NCI-H2107 treated with DMSO at 0.1 percent for 48 hours (cell line): ENCODE measurements around the gene WDR83.
"Not testable (repeated sequence)": the region's sequence is repeated elsewhere in the genome, so short reads cannot be mapped to it uniquely, and the experiment has no call there.

Source experiments
- DNase-seq: peaks from one replicate; lab custom pipeline; 2025; ENCODE audit not compliant: unreplicated experiment; lab: John Stamatoyannopoulos, UW

The WDR83 gene

GRCh38 chr19:12652219-12652618 lies 14.4 kb upstream of the WDR83 start:
- DNase-seq: no peak

- no peak for DNase-seq
Observed at GRCh38 chr19:12655546-12655945, 11.1 kb upstream of the WDR83 start.

GRCh38 chr19:12656899-12657571 lies 9.6 kb upstream of the WDR83 start:
- no peak for DNase-seq

GRCh38 chr19:12657966-12658365 lies 8.6 kb upstream of the WDR83 start:
- no peak for DNase-seq

GRCh38 chr19:12660980-12661379 lies 5.6 kb upstream of the WDR83 start:
- no peak for DNase-seq

GRCh38 chr19:12664406-12665280 lies 2.0 kb upstream of the WDR83 start:
- no peak for DNase-seq

GRCh38 chr19:12665281-12665573 lies 1.4 kb upstream of the WDR83 start:
- no peak for DNase-seq

GRCh38 chr19:12665671-12666264 lies 839 bp upstream of the WDR83 start:
- no peak for DNase-seq

- DNase-seq: no peak
Observed at GRCh38 chr19:12667731-12668302, 1.2 kb downstream of the WDR83 start.

- no peak for DNase-seq
Observed at GRCh38 chr19:12668346-12668745, 1.7 kb downstream of the WDR83 start.

- DNase-seq: no peak
Observed at GRCh38 chr19:12668932-12669269, 2.3 kb downstream of the WDR83 start.

GRCh38 chr19:12669270-12670158 lies 2.9 kb downstream of the WDR83 start:
- peak; percentile 84 for DNase-seq

GRCh38 chr19:12670159-12670928 lies 3.7 kb downstream of the WDR83 start:
- DNase-seq: no peak

- DNase-seq: no peak
Observed at GRCh38 chr19:12672744-12673143, 6.1 kb downstream of the WDR83 start.

- DNase-seq: no peak
Observed at GRCh38 chr19:12675399-12675798, 8.8 kb downstream of the WDR83 start.

GRCh38 chr19:12675940-12676339 lies 9.3 kb downstream of the WDR83 start:
- no peak for DNase-seq

GRCh38 chr19:12676384-12676792 lies 9.8 kb downstream of the WDR83 start:
- peak; percentile 39 for DNase-seq

- DNase-seq: no peak
Observed at GRCh38 chr19:12676928-12677327, 10.3 kb downstream of the WDR83 start.

GRCh38 chr19:12678039-12678438 lies 11.4 kb downstream of the WDR83 start:
- DNase-seq: not testable (repeated sequence)

- no peak for DNase-seq
Observed at GRCh38 chr19:12680034-12680433, 13.4 kb downstream of the WDR83 start.
